Measurements from ENCODE around the gene LRP5. TPM values are rescaled to one million over a fixed set of nuclear protein-coding genes. Genes with fewer than 3 reads are reported as not detected.

The LRP5 gene
- total RNA-seq, 1 experiment from 2014 or later, result 55.2 TPM

DNA sequence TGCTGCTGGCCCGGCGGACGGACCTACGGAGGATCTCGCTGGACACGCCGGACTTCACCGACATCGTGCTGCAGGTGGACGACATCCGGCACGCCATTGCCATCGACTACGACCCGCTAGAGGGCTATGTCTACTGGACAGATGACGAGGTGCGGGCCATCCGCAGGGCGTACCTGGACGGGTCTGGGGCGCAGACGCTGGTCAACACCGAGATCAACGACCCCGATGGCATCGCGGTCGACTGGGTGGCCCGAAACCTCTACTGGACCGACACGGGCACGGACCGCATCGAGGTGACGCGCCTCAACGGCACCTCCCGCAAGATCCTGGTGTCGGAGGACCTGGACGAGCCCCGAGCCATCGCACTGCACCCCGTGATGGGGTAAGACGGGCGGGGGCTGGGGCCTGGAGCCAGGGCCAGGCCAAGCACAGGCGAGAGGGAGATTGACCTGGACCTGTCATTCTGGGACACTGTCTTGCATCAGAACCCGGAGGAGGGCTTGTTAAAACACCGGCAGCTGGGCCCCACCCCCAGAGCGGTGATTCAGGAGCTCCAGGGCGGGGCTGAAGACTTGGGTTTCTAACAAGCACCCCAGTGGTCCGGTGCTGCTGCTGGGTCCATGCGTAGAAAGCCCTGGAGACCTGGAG is 74.1 kb downstream of the LRP5 start:
- TF ChIP-seq POLR2A (IDR thresholded peaks at IDR 0.05; ENCODE audit: borderline replicate concordance, extremely low read depth, insufficient read depth, insufficient read length) (no peak), YY1 (IDR thresholded peaks at IDR 0.05; ENCODE audit: extremely low read depth, insufficient replicate concordance, low read depth, low read length) (no peak), SP1 (IDR thresholded peaks at IDR 0.05; ENCODE audit: low read depth) (no peak), ZNF274 (IDR thresholded peaks at IDR 0.05; ENCODE audit: low read depth, low read length) (no peak), SRF (IDR thresholded peaks at IDR 0.05; ENCODE audit: low read depth) (no peak), ZFX (IDR thresholded peaks at IDR 0.05) (no peak), EZH2phosphoT487 (IDR thresholded peaks at IDR 0.05; ENCODE audit: borderline replicate concordance) (no peak), JUND (IDR thresholded peaks at IDR 0.05) (no peak)
- TF ChIP-seq, protein P1, sequence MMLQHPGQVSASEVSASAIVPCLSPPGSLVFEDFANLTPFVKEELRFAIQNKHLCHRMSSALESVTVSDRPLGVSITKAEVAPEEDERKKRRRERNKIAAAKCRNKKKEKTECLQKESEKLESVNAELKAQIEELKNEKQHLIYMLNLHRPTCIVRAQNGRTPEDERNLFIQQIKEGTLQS (IDR thresholded peaks at IDR 0.05), result no peak
- TF ChIP-seq, protein P2, sequence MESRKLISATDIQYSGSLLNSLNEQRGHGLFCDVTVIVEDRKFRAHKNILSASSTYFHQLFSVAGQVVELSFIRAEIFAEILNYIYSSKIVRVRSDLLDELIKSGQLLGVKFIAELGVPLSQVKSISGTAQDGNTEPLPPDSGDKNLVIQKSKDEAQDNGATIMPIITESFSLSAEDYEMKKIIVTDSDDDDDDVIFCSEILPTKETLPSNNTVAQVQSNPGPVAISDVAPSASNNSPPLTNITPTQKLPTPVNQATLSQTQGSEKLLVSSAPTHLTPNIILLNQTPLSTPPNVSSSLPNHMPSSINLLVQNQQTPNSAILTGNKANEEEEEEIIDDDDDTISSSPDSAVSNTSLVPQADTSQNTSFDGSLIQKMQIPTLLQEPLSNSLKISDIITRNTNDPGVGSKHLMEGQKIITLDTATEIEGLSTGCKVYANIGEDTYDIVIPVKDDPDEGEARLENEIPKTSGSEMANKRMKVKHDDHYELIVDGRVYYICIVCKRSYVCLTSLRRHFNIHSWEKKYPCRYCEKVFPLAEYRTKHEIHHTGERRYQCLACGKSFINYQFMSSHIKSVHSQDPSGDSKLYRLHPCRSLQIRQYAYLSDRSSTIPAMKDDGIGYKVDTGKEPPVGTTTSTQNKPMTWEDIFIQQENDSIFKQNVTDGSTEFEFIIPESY (IDR thresholded peaks at IDR 0.05; ENCODE audit: extremely low read depth, insufficient replicate concordance, low read length), result no peak
- Histone ChIP-seq H3K27me3 (ENCODE audit: insufficient read depth, low read length) (no peaks in the 10 kb centered on the region), H3K4me3 (replicated peaks in 1 of 2; ENCODE audit: low read depth in 1 of 2, low read length in 2 of 2) (no peak overlapping the region), H3K79me2 (ENCODE audit: insufficient read depth, low read length) (peaks cover 9% of the 10 kb centered on the region; the same call in 1 of the 2 replicates), H3K9ac (ENCODE audit: low read length) (no peak overlapping the region), H3K4me1 (ENCODE audit: control insufficient read depth in 1 of 2, insufficient read depth in 2 of 2, low read length in 2 of 2) (no peaks in the 10 kb centered on the region; a peak in 1 of 4 replicates), H3K4me2 (ENCODE audit: low read length) (no peak overlapping the region), H3K27ac (ENCODE audit: low read depth, low read length) (no peak overlapping the region), H3K9me3 (ENCODE audit: control insufficient read depth in 1 of 2, insufficient read depth in 1 of 2, low read depth in 1 of 2, low read length in 2 of 2) (no peaks in the 10 kb centered on the region), H3K36me3 (ENCODE audit: control insufficient read depth in 1 of 2, insufficient read depth in 2 of 2, low read length in 2 of 2) (peaks cover 3 to 6% of the 10 kb centered on the region in 2 experiments; a peak in 2 of 4 replicates), H4K20me1 (ENCODE audit: insufficient read depth) (no peaks in the 10 kb centered on the region), H2AFZ (ENCODE audit: low read depth, low read length, poor library complexity, severe bottlenecking) (no peak overlapping the region), H3K9me2 (ENCODE audit: insufficient read depth) (no peaks in the 10 kb centered on the region)
- DNase-seq (ENCODE audit: low read depth, low spot score), result peak; percentile 13
- no peak for ATAC-seq
- intact Hi-C loops (cut with micrococcal nuclease), result loop anchor here (10.0 kb wide), 1 partner anchor 72 kb away; the partner anchor contains the start of gene LRP5
- CTCF ChIA-PET, result no interaction called here
- no TSS peak for BruUV-seq (replicated peaks)
- RAD21 ChIA-PET (ENCODE audit: low non-redundant PET in 1 of 2, low total read pairs in 2 of 2, uncharacterized antibody in 2 of 2, unreplicated experiment in 2 of 2), result no interaction called here
- POLR2A ChIA-PET, result no interaction called here

Measured in HCT116 (cell line).